WTC11 (cell line): ENCODE results near the gene DHDDS.

ENCODE experiments used
- CREB1 ChIP-seq: sonication (generic); formaldehyde crosslinking; IDR thresholded peaks from 2 replicates; pipeline ENCODE4 v1.8.0; 2023; ENCODE audit warnings: mild to moderate bottlenecking, missing genetic modification reagents
- FOXP1 ChIP-seq: sonication (generic); formaldehyde crosslinking; IDR thresholded peaks from 2 replicates; pipeline ENCODE4 v1.8.0; 2022; ENCODE audit warnings: missing genetic modification reagents, mild to moderate bottlenecking, moderate library complexity, borderline replicate concordance
- HMGXB4 ChIP-seq: sonication (generic); formaldehyde crosslinking; IDR thresholded peaks from 2 replicates; pipeline ENCODE4 v1.8.1; 2023; ENCODE audit warnings: mild to moderate bottlenecking, moderate library complexity, missing genetic modification reagents
- IRF2 ChIP-seq: sonication (generic); formaldehyde crosslinking; IDR thresholded peaks from 2 replicates; pipeline ENCODE4 v1.8.0; 2022; ENCODE audit warnings: low read depth, missing genetic modification reagents, borderline replicate concordance
- NFATC4 ChIP-seq: fragments of 250-450 bp; sonication (Bioruptor Pico); IDR thresholded peaks from 2 replicates; pipeline ENCODE4 v1.9.0; 2021; ENCODE audit warnings: mild to moderate bottlenecking
- NFE2L1 ChIP-seq: sonication (generic); formaldehyde crosslinking; IDR thresholded peaks from 2 replicates; pipeline ENCODE4 v1.8.1; 2023; ENCODE audit warnings: missing genetic modification reagents
- NR2C2 ChIP-seq: sonication (generic); formaldehyde crosslinking; IDR thresholded peaks from 2 replicates; pipeline ENCODE4 v1.8.0; 2022; ENCODE audit warnings: mild to moderate bottlenecking, missing genetic modification reagents
- TCF7 ChIP-seq: sonication (generic); formaldehyde crosslinking; IDR thresholded peaks from 2 replicates; pipeline ENCODE4 v1.8.0; 2022; ENCODE audit warnings: mild to moderate bottlenecking, low read depth, missing genetic modification reagents, moderate library complexity
- USF2 ChIP-seq: sonication (generic); formaldehyde crosslinking; IDR thresholded peaks from 2 replicates; pipeline ENCODE4 v1.8.1; 2023; ENCODE audit warnings: mild to moderate bottlenecking, missing genetic modification reagents, moderate library complexity
- TF ChIP-seq, protein P1 (sequence below): fragments of 200-600 bp; IDR thresholded peaks from 2 replicates; pipeline ENCODE4 v1.8.0; 2022; ENCODE audit warnings: antibody characterized with exemption
- TF ChIP-seq, protein P2 (sequence below): fragments of 250-450 bp; sonication (Bioruptor Pico); IDR thresholded peaks from 2 replicates; pipeline ENCODE4 v1.8.0; 2021; ENCODE audit warnings: mild to moderate bottlenecking
- TF ChIP-seq, protein P3 (sequence below): sonication (generic); formaldehyde crosslinking; IDR thresholded peaks from 2 replicates; pipeline ENCODE4 v1.8.1; 2022; ENCODE audit warnings: mild to moderate bottlenecking, moderate library complexity, missing genetic modification reagents

DNA sequence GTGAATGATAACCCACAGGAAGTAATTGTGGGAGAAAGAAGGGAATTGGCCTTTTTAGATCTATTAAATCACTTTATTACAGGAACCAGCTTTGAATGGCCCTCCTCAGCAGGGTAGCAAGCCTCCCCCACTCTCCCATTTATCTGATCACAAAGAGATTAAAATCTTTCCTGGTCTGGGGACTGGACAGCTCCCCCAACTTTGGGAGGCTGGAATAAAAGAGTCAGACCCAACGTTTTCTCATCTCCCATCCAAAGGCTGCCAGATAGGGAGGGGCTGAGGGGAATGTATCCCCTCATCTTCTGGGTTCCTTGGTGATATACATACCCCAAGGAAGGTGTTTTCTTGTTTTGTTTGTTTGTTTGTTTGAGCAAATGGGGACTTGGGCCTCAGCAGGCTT, 19.1 kb upstream of the DHDDS start:
- TF ChIP-seq, protein P1, sequence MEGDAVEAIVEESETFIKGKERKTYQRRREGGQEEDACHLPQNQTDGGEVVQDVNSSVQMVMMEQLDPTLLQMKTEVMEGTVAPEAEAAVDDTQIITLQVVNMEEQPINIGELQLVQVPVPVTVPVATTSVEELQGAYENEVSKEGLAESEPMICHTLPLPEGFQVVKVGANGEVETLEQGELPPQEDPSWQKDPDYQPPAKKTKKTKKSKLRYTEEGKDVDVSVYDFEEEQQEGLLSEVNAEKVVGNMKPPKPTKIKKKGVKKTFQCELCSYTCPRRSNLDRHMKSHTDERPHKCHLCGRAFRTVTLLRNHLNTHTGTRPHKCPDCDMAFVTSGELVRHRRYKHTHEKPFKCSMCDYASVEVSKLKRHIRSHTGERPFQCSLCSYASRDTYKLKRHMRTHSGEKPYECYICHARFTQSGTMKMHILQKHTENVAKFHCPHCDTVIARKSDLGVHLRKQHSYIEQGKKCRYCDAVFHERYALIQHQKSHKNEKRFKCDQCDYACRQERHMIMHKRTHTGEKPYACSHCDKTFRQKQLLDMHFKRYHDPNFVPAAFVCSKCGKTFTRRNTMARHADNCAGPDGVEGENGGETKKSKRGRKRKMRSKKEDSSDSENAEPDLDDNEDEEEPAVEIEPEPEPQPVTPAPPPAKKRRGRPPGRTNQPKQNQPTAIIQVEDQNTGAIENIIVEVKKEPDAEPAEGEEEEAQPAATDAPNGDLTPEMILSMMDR: no peak
- TF ChIP-seq CREB1: no peak
- no peak for TF ChIP-seq FOXP1 (CRISPR knock-in tag)
- no peak for TF ChIP-seq IRF2 (CRISPR knock-in tag)
- no peak for TF ChIP-seq NFATC4 (CRISPR knock-in tag)
- TF ChIP-seq NFE2L1 (CRISPR knock-in tag): no peak
- TF ChIP-seq, protein P2, sequence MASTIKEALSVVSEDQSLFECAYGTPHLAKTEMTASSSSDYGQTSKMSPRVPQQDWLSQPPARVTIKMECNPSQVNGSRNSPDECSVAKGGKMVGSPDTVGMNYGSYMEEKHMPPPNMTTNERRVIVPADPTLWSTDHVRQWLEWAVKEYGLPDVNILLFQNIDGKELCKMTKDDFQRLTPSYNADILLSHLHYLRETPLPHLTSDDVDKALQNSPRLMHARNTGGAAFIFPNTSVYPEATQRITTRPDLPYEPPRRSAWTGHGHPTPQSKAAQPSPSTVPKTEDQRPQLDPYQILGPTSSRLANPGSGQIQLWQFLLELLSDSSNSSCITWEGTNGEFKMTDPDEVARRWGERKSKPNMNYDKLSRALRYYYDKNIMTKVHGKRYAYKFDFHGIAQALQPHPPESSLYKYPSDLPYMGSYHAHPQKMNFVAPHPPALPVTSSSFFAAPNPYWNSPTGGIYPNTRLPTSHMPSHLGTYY (CRISPR knock-in tag): no peak
- no peak for TF ChIP-seq USF2 (CRISPR knock-in tag)
- TF ChIP-seq, protein P3, sequence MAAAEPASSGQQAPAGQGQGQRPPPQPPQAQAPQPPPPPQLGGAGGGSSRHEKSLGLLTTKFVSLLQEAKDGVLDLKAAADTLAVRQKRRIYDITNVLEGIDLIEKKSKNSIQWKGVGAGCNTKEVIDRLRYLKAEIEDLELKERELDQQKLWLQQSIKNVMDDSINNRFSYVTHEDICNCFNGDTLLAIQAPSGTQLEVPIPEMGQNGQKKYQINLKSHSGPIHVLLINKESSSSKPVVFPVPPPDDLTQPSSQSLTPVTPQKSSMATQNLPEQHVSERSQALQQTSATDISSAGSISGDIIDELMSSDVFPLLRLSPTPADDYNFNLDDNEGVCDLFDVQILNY (CRISPR knock-in tag): no peak
- no peak for TF ChIP-seq NR2C2 (CRISPR knock-in tag)
- no peak for TF ChIP-seq HMGXB4
- TF ChIP-seq TCF7 (CRISPR knock-in tag): no peak
